Testis (tissue), 2 donors: ENCODE results near the gene PER2.

Experiments
- POLR2A ChIP-seq: fragments of 450-650 bp; IDR thresholded peaks from one replicate; pipeline ENCODE4 v1.6.1; 2017; ENCODE audit warnings: antibody characterized with exemption, mild to moderate bottlenecking, moderate library complexity
- TF ChIP-seq, protein P1 (sequence below), 3 experiments: fragments of 450-650 bp in 2 of 3; fragments of 200-600 bp in 1 of 3; sonication (generic) in 1 of 3; IDR thresholded peaks; one replicate each; pipeline ENCODE4 v1.5.1; 2016 to 2019; ENCODE audit warnings: antibody characterized with exemption in 3 of 3, mild to moderate bottlenecking in 2 of 3, moderate library complexity in 1 of 3

DNA sequence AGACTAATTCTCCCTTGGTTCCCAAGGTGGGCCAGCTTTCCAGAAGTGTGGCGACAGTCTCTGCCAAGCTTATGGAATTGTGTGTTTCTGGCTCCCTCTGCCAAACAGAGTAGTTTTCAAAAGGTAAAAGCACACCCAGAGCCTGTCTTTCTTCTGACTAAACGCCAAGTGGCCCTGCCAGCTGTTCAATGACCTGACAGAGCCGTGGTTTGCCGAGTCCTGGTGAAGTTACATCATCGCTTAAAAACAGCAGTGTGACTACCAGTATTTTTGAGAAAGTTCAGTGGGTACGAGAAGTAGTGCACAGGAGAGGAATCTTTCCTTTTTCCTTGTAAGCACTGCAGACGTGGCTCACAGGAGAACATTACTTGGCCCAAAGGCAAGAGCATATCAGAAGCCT is 1.9 kb downstream of the PER2 start:
- no peak for TF ChIP-seq POLR2A
- TF ChIP-seq, protein P1, sequence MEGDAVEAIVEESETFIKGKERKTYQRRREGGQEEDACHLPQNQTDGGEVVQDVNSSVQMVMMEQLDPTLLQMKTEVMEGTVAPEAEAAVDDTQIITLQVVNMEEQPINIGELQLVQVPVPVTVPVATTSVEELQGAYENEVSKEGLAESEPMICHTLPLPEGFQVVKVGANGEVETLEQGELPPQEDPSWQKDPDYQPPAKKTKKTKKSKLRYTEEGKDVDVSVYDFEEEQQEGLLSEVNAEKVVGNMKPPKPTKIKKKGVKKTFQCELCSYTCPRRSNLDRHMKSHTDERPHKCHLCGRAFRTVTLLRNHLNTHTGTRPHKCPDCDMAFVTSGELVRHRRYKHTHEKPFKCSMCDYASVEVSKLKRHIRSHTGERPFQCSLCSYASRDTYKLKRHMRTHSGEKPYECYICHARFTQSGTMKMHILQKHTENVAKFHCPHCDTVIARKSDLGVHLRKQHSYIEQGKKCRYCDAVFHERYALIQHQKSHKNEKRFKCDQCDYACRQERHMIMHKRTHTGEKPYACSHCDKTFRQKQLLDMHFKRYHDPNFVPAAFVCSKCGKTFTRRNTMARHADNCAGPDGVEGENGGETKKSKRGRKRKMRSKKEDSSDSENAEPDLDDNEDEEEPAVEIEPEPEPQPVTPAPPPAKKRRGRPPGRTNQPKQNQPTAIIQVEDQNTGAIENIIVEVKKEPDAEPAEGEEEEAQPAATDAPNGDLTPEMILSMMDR (IDR thresholded peaks at IDR 0.05): no peak
